Hepatocyte (in vitro differentiated cells): ENCODE data around the gene YBEY. TPM values are rescaled to one million over a fixed set of nuclear protein-coding genes. Genes with fewer than 3 reads are reported as not detected.

ENCODE experiments used
- DNase-seq: peaks from one replicate; pipeline ENCODE4 v3.0.0-alpha.2; 2016; ENCODE audit warnings: low spot score
- H2AFZ ChIP-seq: fragments of 200-600 bp; sonication (generic); 2 replicates; pipeline ENCODE4 v1.6.0; 2016; ENCODE audit warnings: antibody characterized with exemption, mild to moderate bottlenecking
- H3K27ac ChIP-seq: fragments of 200-600 bp; sonication (generic); 2 replicates; pipeline ENCODE4 v1.5.1; 2016; ENCODE audit warnings: mild to moderate bottlenecking
- H3K27me3 ChIP-seq: fragments of 200-600 bp; sonication (generic); 2 replicates; pipeline ENCODE4 v1.6.1; 2016
- H3K36me3 ChIP-seq: fragments of 200-600 bp; sonication (generic); replicated peaks from 2 replicates; pipeline ENCODE4 v1.5.1; 2016; ENCODE audit warnings: low read depth; ENCODE audit not compliant: insufficient read depth
- H3K4me1 ChIP-seq: fragments of 200-600 bp; sonication (generic); 2 replicates; pipeline ENCODE4 v1.5.1; 2016; ENCODE audit warnings: mild to moderate bottlenecking, moderate library complexity; ENCODE audit not compliant: insufficient read depth
- H3K4me2 ChIP-seq: fragments of 200-600 bp; sonication (generic); 2 replicates; pipeline ENCODE4 v1.6.0; 2016
- H3K4me3 ChIP-seq: fragments of 200-600 bp; sonication (generic); 2 replicates; pipeline ENCODE4 v1.5.1; 2016; ENCODE audit warnings: mild to moderate bottlenecking
- H3K79me2 ChIP-seq: fragments of 200-600 bp; sonication (generic); 2 replicates; pipeline ENCODE4 v1.6.0; 2017; ENCODE audit warnings: mild to moderate bottlenecking
- H3K9me2 ChIP-seq: fragments of 200-600 bp; sonication (generic); replicated peaks from 2 replicates; pipeline ENCODE4 v1.6.0; 2017; ENCODE audit warnings: mild to moderate bottlenecking; ENCODE audit not compliant: insufficient read depth
- H3K9me3 ChIP-seq: fragments of 200-600 bp; sonication (generic); 2 replicates; pipeline ENCODE4 v1.5.1; 2016; ENCODE audit warnings: low read depth, mild to moderate bottlenecking
- H4K20me1 ChIP-seq: fragments of 200-600 bp; sonication (generic); 2 replicates; pipeline ENCODE4 v1.6.0; 2016; ENCODE audit warnings: mild to moderate bottlenecking; ENCODE audit not compliant: insufficient read depth, poor library complexity, severe bottlenecking
- CTCF ChIP-seq: fragments of 200-600 bp; sonication (generic); IDR thresholded peaks from 2 replicates; pipeline ENCODE4 v1.5.1; 2016; ENCODE audit warnings: antibody characterized with exemption, mild to moderate bottlenecking; ENCODE audit not compliant: poor library complexity
- EZH2 ChIP-seq: fragments of 200-600 bp; sonication (generic); IDR thresholded peaks from 2 replicates; pipeline ENCODE4 v1.6.1; 2016; ENCODE audit warnings: antibody characterized with exemption, mild to moderate bottlenecking, borderline replicate concordance
- EZH2phosphoT487 ChIP-seq: fragments of 200-600 bp; sonication (generic); IDR thresholded peaks from one replicate; pipeline ENCODE4 v1.6.1; 2018; ENCODE audit warnings: antibody characterized with exemption, mild to moderate bottlenecking, low read depth, moderate library complexity; ENCODE audit not compliant: unreplicated experiment, severe bottlenecking
- WGBS: methylation state at CpG from one replicate; pipeline ENCODE4 v1.1.6; 2016; ENCODE audit warnings: low lambda C conversion rate; ENCODE audit errors: missing lambda C conversion rate; 5-methylcytosine and 5-hydroxymethylcytosine counted together
- polyA plus RNA-seq: library from polyadenylated mRNA; unstranded; fragments of >200 nt; fragmentation: Nextera tagmentation; extraction: Ambion mirVana; gene quantifications from 2 replicates; pipeline ENCODE4 v1.2.1, GENCODE V29; 2016
- total RNA-seq: library from RNA; depleted of rRNA; stranded (reverse); fragments of >200 nt; gene quantifications from 2 replicates; pipeline ENCODE4 v1.2.3, GENCODE V29; 2014

YBEY gene
- total and polyA plus RNA-seq, 2 experiments from 2014 or later, result 13.9 to 25.4 TPM

- no peak overlapping the region for H3K4me3 ChIP-seq
- no peak for DNase-seq
- H3K27me3 ChIP-seq, result no peaks in the 10 kb centered on the region
- H4K20me1 ChIP-seq, result no peaks in the 10 kb centered on the region
- no peak overlapping the region for H3K4me2 ChIP-seq
- TF ChIP-seq CTCF (no peak), EZH2phosphoT487 (no peak), EZH2 (no peak)
- H3K9me3 ChIP-seq, result no peaks in the 10 kb centered on the region
- H2AFZ ChIP-seq, result no peak overlapping the region
- no peaks in the 10 kb centered on the region for H3K79me2 ChIP-seq
- H3K9me2 ChIP-seq, result no peaks in the 10 kb centered on the region
- H3K4me1 ChIP-seq, result no peaks in the 10 kb centered on the region
- no peak overlapping the region for H3K27ac ChIP-seq
- 92% methylated on average over 8 of the region's 8 CpGs for WGBS
- H3K36me3 ChIP-seq, result no peaks in the 10 kb centered on the region
These were observed 42.8 kb upstream of the YBEY start for GRCh38 chr21:46243325-46243724.

GRCh38 chr21:46243960-46244361 is 42.2 kb upstream of the YBEY start:
- no peaks in the 10 kb centered on the region for H3K4me1 ChIP-seq
- no peak overlapping the region for H3K4me3 ChIP-seq
- no peak for DNase-seq
- H3K27me3 ChIP-seq, result no peaks in the 10 kb centered on the region
- no peaks in the 10 kb centered on the region for H4K20me1 ChIP-seq
- no peak overlapping the region for H3K4me2 ChIP-seq
- TF ChIP-seq EZH2 (no peak), EZH2phosphoT487 (no peak), CTCF (no peak)
- no peak overlapping the region for H3K27ac ChIP-seq
- no peaks in the 10 kb centered on the region for H3K36me3 ChIP-seq
- H3K9me2 ChIP-seq, result no peaks in the 10 kb centered on the region
- H2AFZ ChIP-seq, result no peak overlapping the region
- 97% methylated on average over 3 of the region's 3 CpGs for WGBS
- no peaks in the 10 kb centered on the region for H3K9me3 ChIP-seq
- H3K79me2 ChIP-seq, result no peaks in the 10 kb centered on the region

- no peaks in the 10 kb centered on the region for H4K20me1 ChIP-seq
- H3K36me3 ChIP-seq, result no peaks in the 10 kb centered on the region
- H3K9me3 ChIP-seq, result no peaks in the 10 kb centered on the region
- no peak overlapping the region for H3K4me2 ChIP-seq
- no peak for DNase-seq
- no peak overlapping the region for H2AFZ ChIP-seq
- no peaks in the 10 kb centered on the region for H3K9me2 ChIP-seq
- H3K27ac ChIP-seq, result no peak overlapping the region
- 97% methylated on average over 8 of the region's 8 CpGs for WGBS
- no peaks in the 10 kb centered on the region for H3K4me1 ChIP-seq
- no peaks in the 10 kb centered on the region for H3K79me2 ChIP-seq
- no peak for TF ChIP-seq CTCF
- no peak for TF ChIP-seq EZH2
- no peak for TF ChIP-seq EZH2phosphoT487
- H3K27me3 ChIP-seq, result no peaks in the 10 kb centered on the region
- no peak overlapping the region for H3K4me3 ChIP-seq
These were observed 41.5 kb upstream of the YBEY start for GRCh38 chr21:46244602-46245001.
